K562 (cell line): ENCODE data around the gene SPATA21. TPM values are rescaled to one million over a fixed set of nuclear protein-coding genes. Genes with fewer than 3 reads are reported as not detected.

ENCODE experiments used
- ATAC-seq: fragments of 200-7000 bp; cut with Tn5 transposase; 3 replicates; pipeline ENCODE4 v1.9.1; 2020; ENCODE audit warnings: moderate library complexity
- BruUV-seq: library from RNA; stranded (reverse); fragments of 400-500 nt; replicated peaks from 2 replicates; lab custom pipeline; 2021; lab: Mats Ljungman, UMichigan
- CTCF ChIA-PET: fragments of 300-600 bp; formaldehyde crosslinking; extraction: SDS; loops from one replicate; lab custom pipeline; 2021; ENCODE audit warnings: low intra/inter-chr PET ratio; lab: Yijun Ruan, JAX
- POLR2A ChIA-PET: fragments of 300-600, 350-650 bp; sonication (Branson Sonifier 250); formaldehyde crosslinking; extraction: SDS; loops from one replicate; lab custom pipeline; 2021; ENCODE audit warnings: antibody characterized with exemption, inconsistent platforms; lab: Yijun Ruan, JAX
- DNase-seq, 4 experiments: peaks; one replicate each; pipeline versions ENCODE4 v3.0.0 to v3.0.0-alpha.2; 2011 to 2018; ENCODE audit warnings: low spot score in 3 of 4, mixed read lengths in 3 of 4; ENCODE audit errors: extremely low read depth in 1 of 4
- FAIRE-seq: peaks from 2 replicates; lab custom pipeline; 2011; peaks lifted over from hg19 to GRCh38; lab: Jason Lieb, UNC
- H2AFZ ChIP-seq: 2 replicates; pipeline ENCODE4 v1.6.0; 2011; ENCODE audit warnings: low read depth, low read length, control low read depth, inconsistent platforms
- H3K27ac ChIP-seq: fragments of 200-600 bp; 3 replicates; pipeline ENCODE4 v1.8.0; 2011; ENCODE audit warnings: low read depth, mild to moderate bottlenecking, control low read depth, inconsistent platforms, low read length, moderate library complexity, mixed read lengths; ENCODE audit errors: extremely low read depth
- H3K27me3 ChIP-seq, 2 experiments: fragments of 300-600 bp in 1 of 2; 2 replicates in 1 of 2; 3 replicates in 1 of 2; pipeline versions ENCODE4 v1.6.0 to v1.8.0; 2011; ENCODE audit warnings: inconsistent platforms in 2 of 2, low read length in 2 of 2, mild to moderate bottlenecking in 1 of 2, mixed read lengths in 1 of 2, moderate library complexity in 1 of 2; ENCODE audit not compliant: control insufficient read depth in 2 of 2, insufficient read depth in 2 of 2
- H3K36me3 ChIP-seq: fragments of 300-600 bp; 3 replicates; pipeline ENCODE4 v1.8.0; 2011; ENCODE audit warnings: mild to moderate bottlenecking, low read length, inconsistent platforms; ENCODE audit not compliant: control insufficient read depth, insufficient read depth
- H3K4me1 ChIP-seq, 2 experiments: fragments of 200-600 bp in 1 of 2; replicated peaks in 1 of 2; 2 replicates in 1 of 2; 3 replicates in 1 of 2; pipeline versions ENCODE4 v1.5.1 to v1.8.0; 2011; ENCODE audit warnings: inconsistent platforms in 2 of 2, low read length in 2 of 2, mild to moderate bottlenecking in 1 of 2, mixed read lengths in 1 of 2, moderate library complexity in 1 of 2; ENCODE audit not compliant: control insufficient read depth in 2 of 2, insufficient read depth in 2 of 2
- H3K4me2 ChIP-seq: 2 replicates; pipeline ENCODE4 v1.6.1; 2011; ENCODE audit warnings: low read length, control low read depth, inconsistent platforms, mixed read lengths; ENCODE audit not compliant: insufficient read depth
- H3K4me3 ChIP-seq: fragments of 200-600 bp; sonication (generic), shearing (Covaris generic); 2 replicates; pipeline ENCODE4 v1.5.1; 2016; ENCODE audit warnings: control low read depth, inconsistent platforms
- H3K79me2 ChIP-seq: fragments of 200-600 bp; 3 replicates; pipeline ENCODE4 v1.8.0; 2011; ENCODE audit warnings: low read length, inconsistent platforms; ENCODE audit not compliant: control insufficient read depth, insufficient read depth
- H3K9ac ChIP-seq, 2 experiments: 2 replicates each; pipeline versions ENCODE4 v1.6.0 to v1.6.1; 2011; ENCODE audit warnings: low read depth in 2 of 2, low read length in 2 of 2, control low read depth in 1 of 2, inconsistent platforms in 1 of 2, mild to moderate bottlenecking in 1 of 2, mixed read lengths in 1 of 2; ENCODE audit not compliant: insufficient read depth in 1 of 2
- H3K9me1 ChIP-seq: one replicate; pipeline ENCODE4 v1.6.0; 2011; ENCODE audit warnings: inconsistent platforms, mild to moderate bottlenecking, low read length, moderate library complexity; ENCODE audit not compliant: control insufficient read depth, insufficient read depth
- H3K9me3 ChIP-seq: replicated peaks from 2 replicates; pipeline ENCODE4 v1.5.1; 2011; ENCODE audit warnings: low read depth, low read length, inconsistent platforms; ENCODE audit not compliant: control insufficient read depth, insufficient read depth
- H4K20me1 ChIP-seq: replicated peaks from 2 replicates; pipeline ENCODE4 v1.6.1; 2011; ENCODE audit warnings: low read length, inconsistent platforms, mixed read lengths; ENCODE audit not compliant: control insufficient read depth, insufficient read depth
- GABPA ChIP-seq: fragments of 200-800 bp; sonication (Bioruptor generic); conservative IDR thresholded peaks from 2 replicates; pipeline ENCODE4 v1.6.1; 2016; ENCODE audit warnings: low read depth, missing genetic modification characterization, missing compliant biosample characterization
- SFPQ ChIP-seq: fragments of 200-400 bp; formaldehyde crosslinking; IDR thresholded peaks from 2 replicates; pipeline ENCODE4 v1.6.1; 2017; ENCODE audit warnings: mild to moderate bottlenecking, low read depth, low read length, moderate library complexity
- ZMIZ1 ChIP-seq, 2 experiments: fragments of 150-350 bp in 1 of 2; IDR thresholded peaks; 2 replicates each; pipeline ENCODE4 v1.6.1; 2012 to 2016; ENCODE audit warnings: low read depth in 2 of 2, low read length in 2 of 2, mild to moderate bottlenecking in 1 of 2, moderate library complexity in 1 of 2
- WGBS: fragments of 100-300 bp; shearing (Covaris generic); methylation state at CpG from one replicate; pipeline ENCODE4 v1.1.6; 2016; ENCODE audit warnings: low coverage, mixed read lengths; ENCODE audit not compliant: insufficient coverage; ENCODE audit errors: missing lambda C conversion rate; 5-methylcytosine and 5-hydroxymethylcytosine counted together
- in situ Hi-C: fragments of 300-500 bp; cut with MboI; formaldehyde crosslinking; loops from 4 replicates; pipeline ENCODE4 v1.15.0; 2018; ENCODE audit warnings: inconsistent platforms, mixed read lengths
- intact Hi-C: fragments of 100-400 bp; cut with micrococcal nuclease; formaldehyde crosslinking; loops from 2 replicates; pipeline ENCODE4 v1.14.2; 2022
- polyA plus RNA-seq, 8 experiments: library from polyadenylated mRNA; depleted of rRNA in 4 of 8; stranded (reverse) in 5 of 8; unstranded in 3 of 8; fragments of >200 nt; fragmentation: Nextera tagmentation in 2 of 8; fragmentation: Illumina TruSeq in 1 of 8; extraction: Ambion mirVana in 2 of 8; extraction: Trizol in 1 of 8; gene quantifications; 2 replicates each; pipeline versions ENCODE4 v1.2.1 to v1.2.3, GENCODE V29; 2011 to 2014; ENCODE audit warnings: inconsistent platforms in 1 of 8, missing spikeins in 1 of 8
- total RNA-seq, 7 experiments: library from RNA; depleted of rRNA in 6 of 7; stranded (reverse); fragments of >200 nt in 6 of 7; fragmentation: Illumina TruSeq in 2 of 7; extraction: Trizol in 2 of 7; gene quantifications; 2 replicates each; pipeline versions ENCODE4 v1.2.1 to v1.2.3, GENCODE V29; 2011 to 2021; ENCODE audit warnings: low replicate concordance in 1 of 7

The SPATA21 gene
- total and polyA plus RNA-seq, 9 of the 15 experiments (the other 6 are each of a cell fraction or from before 2014, with no cell fraction given), result 0.10 to 0.36 (median 0.13) TPM; not detected in 3

DNA sequence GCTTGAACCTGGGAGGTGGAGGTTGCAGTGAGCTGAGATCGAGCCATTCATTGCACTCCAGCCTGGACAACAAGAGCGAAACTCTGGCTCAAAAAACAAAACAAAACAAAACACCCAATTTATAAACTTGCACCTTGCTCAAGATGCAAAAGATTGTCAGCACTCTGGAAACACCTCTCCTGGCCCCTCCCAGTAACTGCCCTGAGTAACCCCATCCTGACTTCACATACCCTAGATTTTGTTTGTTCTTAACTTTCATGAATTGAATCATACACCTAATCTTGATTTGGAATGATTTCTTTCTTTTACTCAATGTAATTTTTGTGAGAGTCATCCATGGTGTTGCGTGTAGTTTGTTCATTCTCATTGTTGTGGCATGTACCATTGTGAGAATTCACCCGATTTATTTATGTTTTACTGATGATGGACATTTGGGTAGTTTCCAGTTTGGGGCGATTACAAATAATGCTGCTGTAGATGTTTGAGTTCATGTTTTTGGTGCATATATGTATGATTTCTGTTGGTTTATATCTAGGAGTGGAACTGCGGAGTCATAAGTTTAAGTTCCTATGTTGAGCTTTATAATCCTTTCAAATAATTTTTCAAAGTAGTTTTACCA is 13.7 kb upstream of the SPATA21 start:
- TF ChIP-seq ZMIZ1 (IDR thresholded peaks at IDR 0.05; ENCODE audit: low read depth in 2 of 2, low read length in 2 of 2), result no peak
- TF ChIP-seq GABPA, result no peak
- TF ChIP-seq SFPQ, result no peak
- WGBS, result 85% methylated on average over 6 of the region's 6 CpGs
- Histone ChIP-seq H4K20me1 (0 out of 2 replicates have a peak, but pooled peaks cover 3% of the 10 kb centered on the region), H3K36me3 (peaks cover 92% of the 10 kb centered on the region), H3K9me3 (no peaks in the 10 kb centered on the region), H3K9ac (no peak overlapping the region), H3K4me3 (no peak overlapping the region), H3K4me1 (no peaks in the 10 kb centered on the region), H3K27ac (no peak overlapping the region), H3K4me2 (no peak overlapping the region), H3K27me3 (no peaks in the 10 kb centered on the region), H2AFZ (no peak overlapping the region), H3K79me2 (0 out of 3 replicates have a peak, but pooled peaks cover 2% of the 10 kb centered on the region), H3K9me1 (no peaks in the 10 kb centered on the region)
- ChIA-PET CTCF (no interaction called here), POLR2A (interaction anchor here (0.8 to 3.3 kb wide), 3 partner anchors 8 to 11 kb away, joined by 3 to 15 read pairs (median 5); partner anchors contain the start of gene NECAP2)
- in situ Hi-C loops, result no loop called here
- no peak for DNase-seq
- no peak for ATAC-seq
- no peak for FAIRE-seq
- no TSS peak for BruUV-seq
- intact Hi-C loops, result no loop called here
